K562 (cell line): ENCODE results near the gene MAP4K5. TPM values are rescaled to one million over a fixed set of nuclear protein-coding genes. Genes with fewer than 3 reads are reported as not detected.

Source experiments
- CGGBP1 ChIP-seq: fragments of 250-450 bp; sonication (Bioruptor Pico); IDR thresholded peaks from 2 replicates; pipeline ENCODE4 v1.9.0; 2021; ENCODE audit warnings: mild to moderate bottlenecking
- HOMEZ ChIP-seq: fragments of 250-450 bp; sonication (Bioruptor Pico); IDR thresholded peaks from 2 replicates; pipeline ENCODE4 v1.4.0; 2020; ENCODE audit warnings: mild to moderate bottlenecking, moderate library complexity
- NRF1 ChIP-seq, 2 experiments: fragments of 450-650 bp; IDR thresholded peaks in 1 of 2; conservative IDR thresholded peaks in 1 of 2; 2 replicates each; pipeline ENCODE4 v1.6.1; 2014; ENCODE audit warnings: mild to moderate bottlenecking in 2 of 2
- POLR2G ChIP-seq: fragments of 200-400 bp; formaldehyde crosslinking; IDR thresholded peaks from 2 replicates; pipeline ENCODE4 v1.6.1; 2017; ENCODE audit warnings: low read depth, mild to moderate bottlenecking, antibody characterized with exemption, low read length, moderate library complexity
- RBFOX2 ChIP-seq: fragments of 200-400 bp; formaldehyde crosslinking; IDR thresholded peaks from 2 replicates; pipeline ENCODE4 v1.6.1; 2017; ENCODE audit warnings: low read depth, mild to moderate bottlenecking, low read length, moderate library complexity
- U2AF2 ChIP-seq: fragments of 200-400 bp; formaldehyde crosslinking; optimal IDR thresholded peaks from 2 replicates; pipeline ENCODE3; 2017; ENCODE audit warnings: low read depth, mild to moderate bottlenecking, low read length
- ZNF76 ChIP-seq: fragments of 250-450 bp; sonication (Bioruptor Pico); IDR thresholded peaks from 2 replicates; pipeline ENCODE4 v1.4.0; 2020; ENCODE audit warnings: mild to moderate bottlenecking, moderate library complexity, borderline replicate concordance
- polyA plus RNA-seq, 8 experiments: library from polyadenylated mRNA; depleted of rRNA in 4 of 8; stranded (reverse) in 5 of 8; unstranded in 3 of 8; fragments of >200 nt; fragmentation: Nextera tagmentation in 2 of 8; fragmentation: Illumina TruSeq in 1 of 8; extraction: Ambion mirVana in 2 of 8; extraction: Trizol in 1 of 8; gene quantifications; 2 replicates each; pipeline versions ENCODE4 v1.2.1 to v1.2.3, GENCODE V29; 2011 to 2014; ENCODE audit warnings: inconsistent platforms in 1 of 8, missing spikeins in 1 of 8
- total RNA-seq, 7 experiments: library from RNA; depleted of rRNA in 6 of 7; stranded (reverse); fragments of >200 nt in 6 of 7; fragmentation: Illumina TruSeq in 2 of 7; extraction: Trizol in 2 of 7; gene quantifications; 2 replicates each; pipeline versions ENCODE4 v1.2.1 to v1.2.3, GENCODE V29; 2011 to 2021; ENCODE audit warnings: low replicate concordance in 1 of 7
- TF ChIP-seq, protein P1 (sequence below), 2 experiments: fragments of 450-650 bp; formaldehyde crosslinking in 1 of 2; IDR thresholded peaks; 2 replicates each; pipeline versions ENCODE4 v1.4.0 to v1.6.1; 2014 to 2020; ENCODE audit warnings: mild to moderate bottlenecking in 2 of 2, borderline replicate concordance in 1 of 2, low read depth in 1 of 2
- TF ChIP-seq, protein P2 (sequence below): sonication (generic); formaldehyde crosslinking; IDR thresholded peaks from 2 replicates; pipeline ENCODE4 v1.8.1; 2023; ENCODE audit warnings: mild to moderate bottlenecking, missing genetic modification reagents, moderate library complexity
- TF ChIP-seq, protein P3 (sequence below): fragments of 450-650 bp; IDR thresholded peaks from 2 replicates; pipeline ENCODE4 v1.6.1; 2016

Gene MAP4K5
- total and polyA plus RNA-seq, 9 of the 15 experiments (the other 6 are each of a cell fraction or from before 2014, with no cell fraction given), result 5.9 to 29.4 (median 18.0) TPM

DNA sequence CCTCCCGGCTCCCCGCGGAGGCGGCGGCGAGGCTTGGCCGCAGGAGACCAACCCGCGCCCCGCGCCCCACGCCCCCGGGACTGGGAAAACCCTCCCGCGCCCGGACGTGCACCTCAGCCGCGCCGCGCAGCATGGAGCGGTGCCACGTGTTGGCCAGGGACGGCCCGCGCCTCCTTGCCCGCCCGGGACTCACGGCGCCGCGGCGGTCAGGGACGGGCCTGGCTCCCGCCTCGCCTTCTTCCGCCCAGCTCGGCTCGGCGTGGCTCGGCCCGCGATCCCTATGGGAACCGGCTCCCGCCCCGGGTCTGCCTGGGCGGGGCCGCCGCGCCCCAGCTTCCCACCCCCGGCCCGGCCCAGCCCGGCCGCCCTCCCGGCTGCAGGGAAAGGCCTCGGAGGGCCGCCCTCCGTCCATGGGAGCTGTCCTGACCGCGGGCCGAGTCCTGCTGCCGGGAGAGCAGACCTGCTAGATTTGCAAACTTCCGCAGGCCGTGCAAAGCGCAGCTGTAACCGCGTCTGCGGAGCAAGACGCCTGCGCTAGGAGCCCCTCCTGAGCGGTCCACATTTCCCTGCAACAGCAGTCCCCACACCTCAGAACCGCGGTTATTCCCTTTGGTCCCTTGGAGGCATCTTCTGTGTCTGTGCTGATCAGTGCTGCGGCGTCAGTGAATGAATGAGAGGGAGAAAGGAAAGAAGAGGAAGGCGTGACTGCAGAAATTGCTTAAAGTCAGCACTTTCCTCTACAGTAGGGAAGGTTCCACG lies 135.6 kb downstream of the MAP4K5 start, which contains the start of gene CDKL1 (continued):
- TF ChIP-seq POLR2G, result peak; percentile 90
- TF ChIP-seq HOMEZ (CRISPR knock-in tag), result no peak
- no peak for TF ChIP-seq ZNF76 (CRISPR knock-in tag)
- no peak for TF ChIP-seq CGGBP1
- TF ChIP-seq RBFOX2, result peak; percentile 81
- TF ChIP-seq, protein P1, sequence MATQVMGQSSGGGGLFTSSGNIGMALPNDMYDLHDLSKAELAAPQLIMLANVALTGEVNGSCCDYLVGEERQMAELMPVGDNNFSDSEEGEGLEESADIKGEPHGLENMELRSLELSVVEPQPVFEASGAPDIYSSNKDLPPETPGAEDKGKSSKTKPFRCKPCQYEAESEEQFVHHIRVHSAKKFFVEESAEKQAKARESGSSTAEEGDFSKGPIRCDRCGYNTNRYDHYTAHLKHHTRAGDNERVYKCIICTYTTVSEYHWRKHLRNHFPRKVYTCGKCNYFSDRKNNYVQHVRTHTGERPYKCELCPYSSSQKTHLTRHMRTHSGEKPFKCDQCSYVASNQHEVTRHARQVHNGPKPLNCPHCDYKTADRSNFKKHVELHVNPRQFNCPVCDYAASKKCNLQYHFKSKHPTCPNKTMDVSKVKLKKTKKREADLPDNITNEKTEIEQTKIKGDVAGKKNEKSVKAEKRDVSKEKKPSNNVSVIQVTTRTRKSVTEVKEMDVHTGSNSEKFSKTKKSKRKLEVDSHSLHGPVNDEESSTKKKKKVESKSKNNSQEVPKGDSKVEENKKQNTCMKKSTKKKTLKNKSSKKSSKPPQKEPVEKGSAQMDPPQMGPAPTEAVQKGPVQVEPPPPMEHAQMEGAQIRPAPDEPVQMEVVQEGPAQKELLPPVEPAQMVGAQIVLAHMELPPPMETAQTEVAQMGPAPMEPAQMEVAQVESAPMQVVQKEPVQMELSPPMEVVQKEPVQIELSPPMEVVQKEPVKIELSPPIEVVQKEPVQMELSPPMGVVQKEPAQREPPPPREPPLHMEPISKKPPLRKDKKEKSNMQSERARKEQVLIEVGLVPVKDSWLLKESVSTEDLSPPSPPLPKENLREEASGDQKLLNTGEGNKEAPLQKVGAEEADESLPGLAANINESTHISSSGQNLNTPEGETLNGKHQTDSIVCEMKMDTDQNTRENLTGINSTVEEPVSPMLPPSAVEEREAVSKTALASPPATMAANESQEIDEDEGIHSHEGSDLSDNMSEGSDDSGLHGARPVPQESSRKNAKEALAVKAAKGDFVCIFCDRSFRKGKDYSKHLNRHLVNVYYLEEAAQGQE (IDR thresholded peaks at IDR 0.05; ENCODE audit: borderline replicate concordance), result no peak
- TF ChIP-seq, protein P1 (CRISPR knock-in tag; IDR thresholded peaks at IDR 0.05; ENCODE audit: low read depth), result 0 out of 2 replicates have a peak, but pooled peaks have one; percentile 33
- TF ChIP-seq, protein P2, sequence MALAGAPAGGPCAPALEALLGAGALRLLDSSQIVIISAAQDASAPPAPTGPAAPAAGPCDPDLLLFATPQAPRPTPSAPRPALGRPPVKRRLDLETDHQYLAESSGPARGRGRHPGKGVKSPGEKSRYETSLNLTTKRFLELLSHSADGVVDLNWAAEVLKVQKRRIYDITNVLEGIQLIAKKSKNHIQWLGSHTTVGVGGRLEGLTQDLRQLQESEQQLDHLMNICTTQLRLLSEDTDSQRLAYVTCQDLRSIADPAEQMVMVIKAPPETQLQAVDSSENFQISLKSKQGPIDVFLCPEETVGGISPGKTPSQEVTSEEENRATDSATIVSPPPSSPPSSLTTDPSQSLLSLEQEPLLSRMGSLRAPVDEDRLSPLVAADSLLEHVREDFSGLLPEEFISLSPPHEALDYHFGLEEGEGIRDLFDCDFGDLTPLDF (CRISPR knock-in tag), result peak; percentile 22; the same call in 1 of the 2 replicates
- peak; percentile 62 to 68 for TF ChIP-seq NRF1 (conservative IDR thresholded peaks at IDR 0.05 in 1 of 2, IDR thresholded peaks at IDR 0.05 in 1 of 2)
- no peak for TF ChIP-seq U2AF2
- TF ChIP-seq, protein P3, sequence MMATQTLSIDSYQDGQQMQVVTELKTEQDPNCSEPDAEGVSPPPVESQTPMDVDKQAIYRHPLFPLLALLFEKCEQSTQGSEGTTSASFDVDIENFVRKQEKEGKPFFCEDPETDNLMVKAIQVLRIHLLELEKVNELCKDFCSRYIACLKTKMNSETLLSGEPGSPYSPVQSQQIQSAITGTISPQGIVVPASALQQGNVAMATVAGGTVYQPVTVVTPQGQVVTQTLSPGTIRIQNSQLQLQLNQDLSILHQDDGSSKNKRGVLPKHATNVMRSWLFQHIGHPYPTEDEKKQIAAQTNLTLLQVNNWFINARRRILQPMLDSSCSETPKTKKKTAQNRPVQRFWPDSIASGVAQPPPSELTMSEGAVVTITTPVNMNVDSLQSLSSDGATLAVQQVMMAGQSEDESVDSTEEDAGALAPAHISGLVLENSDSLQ, result no peak
